ENCODE results near the gene CYBRD1. TPM values are rescaled to one million over a fixed set of nuclear protein-coding genes. Genes with fewer than 3 reads are reported as not detected.
"Not testable (repeated sequence)": the region's sequence is repeated elsewhere in the genome, so short reads cannot be mapped to it uniquely, and the experiment has no call there.

Gene CYBRD1
- 1 to 10 TPM in 1 of 3 donors, under 1 TPM in 2; 0.13 to 1.6 (median 0.63) TPM for total RNA-seq

- Mint-ChIP-seq H3K4me3 (peak within 1 kb of the TSS; percentile 76), H3K27me3 (ENCODE audit: low read depth) (peaks cover 51% of the 10 kb centered on the region), H3K4me1 (ENCODE audit: low read depth) (peaks cover 12% of the 10 kb centered on the region), H3K36me3 (ENCODE audit: insufficient read depth) (no peaks in the 10 kb centered on the region), H3K9me3 (no peaks in the 10 kb centered on the region)
- ATAC-seq, result peak; percentile 32 to 58
- DNase-seq, result no peak
Measured at GRCh38 chr2:171522052-171522787, at the start of gene CYBRD1. TSS of gene CYBRD1 (plus strand) at chr2:171522474. CDS start at chr2:171522546, 72 bp downstream.

GRCh38 chr2:171475979-171476378, 46.3 kb upstream of the CYBRD1 start:
- Mint-ChIP-seq H3K9me3 (no peaks in the 10 kb centered on the region), H3K36me3 (ENCODE audit: insufficient read depth) (peaks cover 39% of the 10 kb centered on the region)
- ATAC-seq, result no peak

GRCh38 chr2:171478345-171478744, 43.9 kb upstream of the CYBRD1 start:
- ATAC-seq (no peak), DNase-seq (no peak)
- Mint-ChIP-seq H3K36me3 (ENCODE audit: insufficient read depth) (peaks cover 47% of the 10 kb centered on the region), H3K9me3 (no peaks in the 10 kb centered on the region), H3K4me3 (no peak overlapping the region), H3K4me1 (ENCODE audit: low read depth) (no peaks in the 10 kb centered on the region), H3K27me3 (ENCODE audit: low read depth) (no peaks in the 10 kb centered on the region)

More at GRCh38 chr2:171475979-171476378, 46.3 kb upstream of the CYBRD1 start:
- DNase-seq, result no peak
- H3K27me3 Mint-ChIP-seq (ENCODE audit: low read depth), result no peaks in the 10 kb centered on the region
- no peaks in the 10 kb centered on the region for H3K4me1 Mint-ChIP-seq (ENCODE audit: low read depth)
- no peak overlapping the region for H3K4me3 Mint-ChIP-seq

- H3K9me3 Mint-ChIP-seq, result no peaks in the 10 kb centered on the region
- peaks cover 44% of the 10 kb centered on the region for H3K36me3 Mint-ChIP-seq (ENCODE audit: insufficient read depth)
- no peaks in the 10 kb centered on the region for H3K4me1 Mint-ChIP-seq (ENCODE audit: low read depth)
- no peak overlapping the region for H3K4me3 Mint-ChIP-seq
- no peak for DNase-seq
- no peaks in the 10 kb centered on the region for H3K27me3 Mint-ChIP-seq (ENCODE audit: low read depth)
- no peak for ATAC-seq
Measured at GRCh38 chr2:171479154-171479814, 43.0 kb upstream of the CYBRD1 start.

GRCh38 chr2:171480908-171481307, 41.4 kb upstream of the CYBRD1 start:
- H3K4me3 Mint-ChIP-seq, result no peak overlapping the region
- peaks cover 44% of the 10 kb centered on the region for H3K36me3 Mint-ChIP-seq (ENCODE audit: insufficient read depth)
- no peak for ATAC-seq
- no peaks in the 10 kb centered on the region for H3K9me3 Mint-ChIP-seq
- peaks cover 10% of the 10 kb centered on the region for H3K4me1 Mint-ChIP-seq (ENCODE audit: low read depth)
- DNase-seq, result no peak
- no peaks in the 10 kb centered on the region for H3K27me3 Mint-ChIP-seq (ENCODE audit: low read depth)

- no peaks in the 10 kb centered on the region for H3K9me3 Mint-ChIP-seq
- peaks cover 49% of the 10 kb centered on the region for H3K36me3 Mint-ChIP-seq (ENCODE audit: insufficient read depth)
- ATAC-seq (no peak), DNase-seq (no peak)
- H3K4me1 Mint-ChIP-seq (ENCODE audit: low read depth), result peaks cover 10% of the 10 kb centered on the region
- no peak overlapping the region for H3K4me3 Mint-ChIP-seq
- H3K27me3 Mint-ChIP-seq (ENCODE audit: low read depth), result no peaks in the 10 kb centered on the region
Measured at GRCh38 chr2:171482308-171482707, 40.0 kb upstream of the CYBRD1 start.

- H3K27me3 Mint-ChIP-seq (ENCODE audit: low read depth), result no peaks in the 10 kb centered on the region
- H3K9me3 Mint-ChIP-seq, result no peaks in the 10 kb centered on the region
- peaks cover 49% of the 10 kb centered on the region for H3K36me3 Mint-ChIP-seq (ENCODE audit: insufficient read depth)
- H3K4me1 Mint-ChIP-seq (ENCODE audit: low read depth), result peaks cover 10% of the 10 kb centered on the region
- DNase-seq (no peak), ATAC-seq (no peak)
- no peak overlapping the region for H3K4me3 Mint-ChIP-seq
Measured at GRCh38 chr2:171482877-171483276, 39.4 kb upstream of the CYBRD1 start.

- DNase-seq, result no peak
- peaks cover 47% of the 10 kb centered on the region for H3K36me3 Mint-ChIP-seq (ENCODE audit: insufficient read depth)
- H3K4me1 Mint-ChIP-seq (ENCODE audit: low read depth), result peaks cover 10% of the 10 kb centered on the region
- ATAC-seq, result no peak
- no peak overlapping the region for H3K4me3 Mint-ChIP-seq
- H3K9me3 Mint-ChIP-seq, result peaks cover 3% of the 10 kb centered on the region
- no peaks in the 10 kb centered on the region for H3K27me3 Mint-ChIP-seq (ENCODE audit: low read depth)
Measured at GRCh38 chr2:171483793-171484192, 38.5 kb upstream of the CYBRD1 start.

GRCh38 chr2:171485116-171485515, 37.2 kb upstream of the CYBRD1 start:
- ATAC-seq, result no peak
- Mint-ChIP-seq H3K4me1 (ENCODE audit: low read depth) (peaks cover 10% of the 10 kb centered on the region), H3K9me3 (peaks cover 3% of the 10 kb centered on the region), H3K27me3 (ENCODE audit: low read depth) (no peaks in the 10 kb centered on the region), H3K4me3 (no peak overlapping the region), H3K36me3 (ENCODE audit: insufficient read depth) (peaks cover 44% of the 10 kb centered on the region)
- DNase-seq, result no peak

- Mint-ChIP-seq H3K4me1 (ENCODE audit: low read depth) (peaks cover 10% of the 10 kb centered on the region), H3K9me3 (peaks cover 3% of the 10 kb centered on the region), H3K27me3 (ENCODE audit: low read depth) (no peaks in the 10 kb centered on the region), H3K36me3 (ENCODE audit: insufficient read depth) (peaks cover 33% of the 10 kb centered on the region), H3K4me3 (no peak overlapping the region)
- ATAC-seq (no peak), DNase-seq (no peak)
Measured at GRCh38 chr2:171487201-171487600, 35.1 kb upstream of the CYBRD1 start.

GRCh38 chr2:171487803-171488259, 34.4 kb upstream of the CYBRD1 start:
- Mint-ChIP-seq H3K36me3 (ENCODE audit: insufficient read depth) (peaks cover 29% of the 10 kb centered on the region), H3K4me1 (ENCODE audit: low read depth) (peaks cover 10% of the 10 kb centered on the region), H3K9me3 (peaks cover 3% of the 10 kb centered on the region), H3K27me3 (ENCODE audit: low read depth) (no peaks in the 10 kb centered on the region), H3K4me3 (no peak overlapping the region)
- ATAC-seq (no peak), DNase-seq (no peak)

- no peak overlapping the region for H3K4me3 Mint-ChIP-seq
- DNase-seq (no peak), ATAC-seq (no peak)
- peaks cover 3% of the 10 kb centered on the region for H3K9me3 Mint-ChIP-seq
- H3K4me1 Mint-ChIP-seq (ENCODE audit: low read depth), result no peaks in the 10 kb centered on the region
- H3K36me3 Mint-ChIP-seq (ENCODE audit: insufficient read depth), result peaks cover 14% of the 10 kb centered on the region
- no peaks in the 10 kb centered on the region for H3K27me3 Mint-ChIP-seq (ENCODE audit: low read depth)
Measured at GRCh38 chr2:171490577-171490976, 31.7 kb upstream of the CYBRD1 start.

GRCh38 chr2:171491292-171491691, 31.0 kb upstream of the CYBRD1 start:
- Mint-ChIP-seq H3K9me3 (peaks cover 5% of the 10 kb centered on the region), H3K27me3 (ENCODE audit: low read depth) (no peaks in the 10 kb centered on the region)
- ATAC-seq, result no peak

GRCh38 chr2:171492664-171493063, 29.6 kb upstream of the CYBRD1 start:
- peaks cover 15% of the 10 kb centered on the region for H3K36me3 Mint-ChIP-seq (ENCODE audit: insufficient read depth)
- no peak for ATAC-seq
- no peak overlapping the region for H3K4me3 Mint-ChIP-seq
- H3K9me3 Mint-ChIP-seq, result peaks cover 11% of the 10 kb centered on the region
- H3K27me3 Mint-ChIP-seq (ENCODE audit: low read depth), result no peaks in the 10 kb centered on the region
- DNase-seq, result no peak
- no peaks in the 10 kb centered on the region for H3K4me1 Mint-ChIP-seq (ENCODE audit: low read depth)

More at GRCh38 chr2:171491292-171491691, 31.0 kb upstream of the CYBRD1 start:
- H3K4me1 Mint-ChIP-seq (ENCODE audit: low read depth), result no peaks in the 10 kb centered on the region
- no peak overlapping the region for H3K4me3 Mint-ChIP-seq
- H3K36me3 Mint-ChIP-seq (ENCODE audit: insufficient read depth), result peaks cover 14% of the 10 kb centered on the region
- DNase-seq, result no peak

- not testable (repeated sequence) for H3K36me3 Mint-ChIP-seq (ENCODE audit: insufficient read depth); H3K9me3 Mint-ChIP-seq; DNase-seq; H3K27me3 Mint-ChIP-seq (ENCODE audit: low read depth); ATAC-seq; H3K4me3 Mint-ChIP-seq; H3K4me1 Mint-ChIP-seq (ENCODE audit: low read depth)
Measured at GRCh38 chr2:171497664-171498063, 24.6 kb upstream of the CYBRD1 start.
